Measurements from ENCODE around the gene MTHFD2L.
A peak's percentile ranks its signal among the peaks of the same experiment; 100 is the strongest.

Gene MTHFD2L

DNA sequence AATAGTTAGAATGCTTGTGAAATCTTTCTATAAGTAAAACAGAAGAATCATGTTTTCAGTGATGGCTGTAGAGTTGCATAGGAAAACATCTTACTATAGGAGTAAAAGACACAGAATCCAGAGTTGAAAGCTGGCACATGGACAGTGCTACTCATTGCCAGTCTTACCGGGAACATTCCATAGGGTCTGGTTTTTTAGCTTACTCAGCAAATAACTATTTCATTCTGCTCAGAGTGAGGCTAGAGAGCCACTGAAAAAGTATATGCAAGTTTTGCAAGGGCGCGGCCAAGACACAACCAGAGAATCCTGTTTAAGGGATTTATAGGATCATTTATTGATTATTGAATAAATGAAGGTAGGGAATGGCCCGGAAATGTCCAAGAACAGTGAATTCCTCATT is 60.3 kb downstream of the MTHFD2L start:
- peaks cover 6% of the 10 kb centered on the region for H3K27me3 Mint-ChIP-seq (ENCODE audit: low read depth, poor library complexity)
- TF ChIP-seq, protein P1, sequence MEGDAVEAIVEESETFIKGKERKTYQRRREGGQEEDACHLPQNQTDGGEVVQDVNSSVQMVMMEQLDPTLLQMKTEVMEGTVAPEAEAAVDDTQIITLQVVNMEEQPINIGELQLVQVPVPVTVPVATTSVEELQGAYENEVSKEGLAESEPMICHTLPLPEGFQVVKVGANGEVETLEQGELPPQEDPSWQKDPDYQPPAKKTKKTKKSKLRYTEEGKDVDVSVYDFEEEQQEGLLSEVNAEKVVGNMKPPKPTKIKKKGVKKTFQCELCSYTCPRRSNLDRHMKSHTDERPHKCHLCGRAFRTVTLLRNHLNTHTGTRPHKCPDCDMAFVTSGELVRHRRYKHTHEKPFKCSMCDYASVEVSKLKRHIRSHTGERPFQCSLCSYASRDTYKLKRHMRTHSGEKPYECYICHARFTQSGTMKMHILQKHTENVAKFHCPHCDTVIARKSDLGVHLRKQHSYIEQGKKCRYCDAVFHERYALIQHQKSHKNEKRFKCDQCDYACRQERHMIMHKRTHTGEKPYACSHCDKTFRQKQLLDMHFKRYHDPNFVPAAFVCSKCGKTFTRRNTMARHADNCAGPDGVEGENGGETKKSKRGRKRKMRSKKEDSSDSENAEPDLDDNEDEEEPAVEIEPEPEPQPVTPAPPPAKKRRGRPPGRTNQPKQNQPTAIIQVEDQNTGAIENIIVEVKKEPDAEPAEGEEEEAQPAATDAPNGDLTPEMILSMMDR (IDR thresholded peaks at IDR 0.05), result no peak
- H3K27ac Mint-ChIP-seq, result no peak overlapping the region
- no peak for DNase-seq
- H3K4me1 Mint-ChIP-seq, result peaks cover 9% of the 10 kb centered on the region
- peaks cover 18% of the 10 kb centered on the region for H3K36me3 Mint-ChIP-seq (ENCODE audit: low read depth)
- no peak overlapping the region for H3K4me3 Mint-ChIP-seq
- H3K9me3 Mint-ChIP-seq, result peaks cover 8% of the 10 kb centered on the region

DNA sequence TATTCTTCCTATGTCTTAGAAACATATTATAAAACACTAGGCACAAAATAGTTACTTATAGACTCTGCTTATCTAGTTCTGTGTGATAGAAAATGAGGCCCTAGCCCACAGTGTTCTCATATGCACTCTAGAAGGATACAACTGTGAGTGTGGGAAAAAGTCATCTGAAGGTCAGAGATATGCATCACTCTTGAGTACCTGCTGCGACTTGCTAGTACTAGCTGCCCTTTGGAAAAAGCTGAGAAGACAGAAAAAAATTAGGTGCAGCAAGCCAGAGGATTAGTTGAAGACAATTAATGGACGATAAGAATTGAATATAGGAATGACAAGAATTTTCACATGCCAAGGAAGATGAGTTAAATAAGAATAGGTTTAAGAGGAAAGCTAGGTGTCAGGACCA is 61.3 kb downstream of the MTHFD2L start:
- H3K4me3 Mint-ChIP-seq, result no peak overlapping the region
- peaks cover 8% of the 10 kb centered on the region for H3K4me1 Mint-ChIP-seq

DNA sequence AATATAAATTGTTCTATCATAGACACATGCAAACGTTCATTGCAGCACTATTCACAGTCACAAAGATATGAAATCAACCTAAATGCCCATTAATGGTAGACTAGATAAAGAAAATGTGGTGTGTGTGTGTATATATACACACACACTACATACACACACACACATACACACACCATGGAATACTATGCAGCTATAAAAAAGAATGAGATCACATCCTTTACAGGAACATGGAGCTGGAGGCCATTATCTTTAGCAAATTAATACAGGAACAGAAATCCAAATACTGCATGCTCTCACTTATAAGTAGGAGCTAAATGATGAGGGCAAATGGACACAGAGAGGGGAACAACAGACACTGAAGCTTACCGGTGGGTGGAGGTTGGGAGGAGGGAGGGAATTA is 65.2 kb downstream of the MTHFD2L start:
- TF ChIP-seq, protein P1 (IDR thresholded peaks at IDR 0.05), result no peak
- Mint-ChIP-seq H3K27ac (no peak overlapping the region), H3K36me3 (ENCODE audit: low read depth) (peaks cover 4% of the 10 kb centered on the region), H3K9me3 (no peaks in the 10 kb centered on the region), H3K4me3 (no peak overlapping the region), H3K27me3 (ENCODE audit: low read depth, poor library complexity) (peaks cover 6% of the 10 kb centered on the region), H3K4me1 (no peaks in the 10 kb centered on the region)
- DNase-seq, result no peak

More for the DNA sequence above, 61.3 kb downstream of the MTHFD2L start:
- TF ChIP-seq, protein P1 (IDR thresholded peaks at IDR 0.05), result no peak
- H3K27ac Mint-ChIP-seq, result no peak overlapping the region
- DNase-seq, result no peak
- peaks cover 8% of the 10 kb centered on the region for H3K36me3 Mint-ChIP-seq (ENCODE audit: low read depth)
- peaks cover 6% of the 10 kb centered on the region for H3K27me3 Mint-ChIP-seq (ENCODE audit: low read depth, poor library complexity)
- no peaks in the 10 kb centered on the region for H3K9me3 Mint-ChIP-seq

DNA sequence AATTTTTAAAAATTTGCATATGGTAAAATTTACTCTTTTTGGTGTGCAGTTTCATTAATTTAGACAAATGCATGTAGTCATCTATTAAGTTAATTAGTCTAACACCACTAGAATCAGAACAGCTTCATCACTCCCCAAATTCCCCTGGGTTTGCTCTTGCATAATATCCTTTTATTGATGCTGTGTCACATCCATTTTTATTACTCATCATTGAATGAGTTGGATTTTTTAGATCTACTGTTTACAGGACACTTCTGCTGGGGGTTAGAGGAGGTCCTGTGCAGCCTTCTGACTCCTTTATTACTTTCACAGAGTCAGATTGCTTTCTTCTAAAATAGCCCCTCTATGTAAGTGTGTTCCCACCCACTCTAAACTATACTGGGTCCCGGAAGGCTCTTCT is 65.9 kb downstream of the MTHFD2L start:
- H3K27ac Mint-ChIP-seq, result no peak overlapping the region
- no peak overlapping the region for H3K4me3 Mint-ChIP-seq
- DNase-seq, result no peak
- TF ChIP-seq, protein P1 (IDR thresholded peaks at IDR 0.05), result no peak
- H3K4me1 Mint-ChIP-seq, result no peaks in the 10 kb centered on the region
- H3K36me3 Mint-ChIP-seq (ENCODE audit: low read depth), result peaks cover 4% of the 10 kb centered on the region
- no peaks in the 10 kb centered on the region for H3K9me3 Mint-ChIP-seq
- peaks cover 6% of the 10 kb centered on the region for H3K27me3 Mint-ChIP-seq (ENCODE audit: low read depth, poor library complexity)

DNA sequence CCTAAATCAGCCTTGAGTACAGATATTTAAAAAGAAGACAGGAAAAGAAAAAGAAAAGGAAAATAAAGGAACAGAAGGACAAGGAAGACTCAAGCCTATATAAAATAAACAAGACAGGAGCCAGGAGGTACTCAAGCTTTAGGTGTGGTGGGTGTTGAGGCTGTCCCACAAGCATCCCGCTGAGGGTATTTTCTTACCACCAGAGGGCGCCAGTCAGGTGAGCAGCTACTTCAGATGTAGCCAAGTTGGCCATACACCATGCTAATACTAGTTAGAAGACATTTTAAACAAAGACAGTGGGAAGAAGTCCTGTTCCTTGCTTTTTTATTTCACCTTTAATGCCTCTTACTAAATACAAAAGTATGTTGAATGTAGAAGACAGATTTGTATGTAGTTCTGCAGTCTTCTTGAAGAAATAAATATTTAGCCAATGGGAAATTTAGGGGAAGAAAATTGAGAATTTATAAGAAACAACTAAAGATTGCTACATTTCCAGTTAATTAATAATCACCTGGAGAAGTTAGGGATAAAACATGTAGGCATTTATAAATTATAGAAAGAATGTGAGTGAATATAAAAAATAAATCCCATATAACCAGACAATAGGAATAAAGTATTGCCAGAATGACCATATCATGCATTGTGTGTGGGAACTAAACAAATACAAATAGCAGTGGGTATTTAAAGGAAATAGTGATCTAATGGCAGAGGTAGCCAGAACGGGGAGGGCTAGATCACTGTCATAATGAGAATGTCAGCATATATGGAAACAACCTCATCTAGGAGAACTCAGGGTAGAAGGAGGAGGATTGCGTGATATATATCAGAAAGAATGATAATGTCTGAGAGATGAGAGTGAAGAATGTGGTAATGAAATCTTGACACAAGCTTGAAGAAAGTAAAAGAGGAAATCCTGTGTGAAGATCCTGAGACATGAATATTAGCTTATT is 71.0 kb downstream of the MTHFD2L start:
- Mint-ChIP-seq H3K27ac (no peak overlapping the region), H3K27me3 (ENCODE audit: low read depth, poor library complexity) (no peaks in the 10 kb centered on the region), H3K36me3 (ENCODE audit: low read depth) (peaks cover 4% of the 10 kb centered on the region), H3K4me1 (no peaks in the 10 kb centered on the region), H3K9me3 (no peaks in the 10 kb centered on the region), H3K4me3 (no peak overlapping the region)
- DNase-seq, result peak; percentile 79
- TF ChIP-seq, protein P1 (IDR thresholded peaks at IDR 0.05), result peak; percentile 86
